ENCODE measurements around the gene LCLAT1.

DNA sequence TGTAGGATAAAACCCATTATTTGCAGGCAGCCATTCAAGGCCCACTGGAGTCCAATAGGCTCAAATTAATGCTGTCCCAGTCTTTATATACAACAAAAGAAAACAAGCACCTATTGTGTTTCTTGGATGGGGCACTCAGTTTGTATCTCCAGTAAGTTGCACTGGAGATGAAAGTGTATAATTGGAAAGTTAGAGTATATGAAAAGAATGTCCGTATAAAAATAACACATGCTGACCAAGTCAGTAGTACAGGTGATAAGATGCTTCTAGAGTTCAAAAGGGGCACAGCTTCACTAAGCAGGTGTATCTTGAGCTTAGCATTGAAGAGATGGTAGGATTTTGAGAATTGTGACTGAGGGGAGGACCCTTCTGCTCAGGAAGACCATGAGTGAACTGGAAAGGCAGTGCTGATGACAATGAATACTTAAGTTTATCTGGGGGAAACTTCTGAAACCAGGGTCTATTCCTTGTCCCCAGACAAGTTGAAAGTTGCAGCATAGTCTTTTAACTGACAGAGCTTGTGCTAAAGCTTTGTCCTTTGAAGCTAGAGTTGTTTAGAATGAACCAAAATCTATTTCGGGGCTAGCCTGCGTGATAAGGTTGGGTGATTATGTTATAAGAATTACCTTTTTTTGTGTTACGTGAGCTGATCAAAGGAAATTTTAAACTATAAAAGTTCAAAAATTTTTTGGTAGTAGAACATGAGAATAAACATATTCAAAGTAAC is 15.2 kb downstream of the LCLAT1 start:
- TF ChIP-seq, protein P1, sequence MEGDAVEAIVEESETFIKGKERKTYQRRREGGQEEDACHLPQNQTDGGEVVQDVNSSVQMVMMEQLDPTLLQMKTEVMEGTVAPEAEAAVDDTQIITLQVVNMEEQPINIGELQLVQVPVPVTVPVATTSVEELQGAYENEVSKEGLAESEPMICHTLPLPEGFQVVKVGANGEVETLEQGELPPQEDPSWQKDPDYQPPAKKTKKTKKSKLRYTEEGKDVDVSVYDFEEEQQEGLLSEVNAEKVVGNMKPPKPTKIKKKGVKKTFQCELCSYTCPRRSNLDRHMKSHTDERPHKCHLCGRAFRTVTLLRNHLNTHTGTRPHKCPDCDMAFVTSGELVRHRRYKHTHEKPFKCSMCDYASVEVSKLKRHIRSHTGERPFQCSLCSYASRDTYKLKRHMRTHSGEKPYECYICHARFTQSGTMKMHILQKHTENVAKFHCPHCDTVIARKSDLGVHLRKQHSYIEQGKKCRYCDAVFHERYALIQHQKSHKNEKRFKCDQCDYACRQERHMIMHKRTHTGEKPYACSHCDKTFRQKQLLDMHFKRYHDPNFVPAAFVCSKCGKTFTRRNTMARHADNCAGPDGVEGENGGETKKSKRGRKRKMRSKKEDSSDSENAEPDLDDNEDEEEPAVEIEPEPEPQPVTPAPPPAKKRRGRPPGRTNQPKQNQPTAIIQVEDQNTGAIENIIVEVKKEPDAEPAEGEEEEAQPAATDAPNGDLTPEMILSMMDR (IDR thresholded peaks at IDR 0.05), result no peak
- no peak for TF ChIP-seq POLR2A (IDR thresholded peaks at IDR 0.05)

Measured in uterus (tissue), 2 donors.